ENCODE results near the gene PSMG4.

DNA sequence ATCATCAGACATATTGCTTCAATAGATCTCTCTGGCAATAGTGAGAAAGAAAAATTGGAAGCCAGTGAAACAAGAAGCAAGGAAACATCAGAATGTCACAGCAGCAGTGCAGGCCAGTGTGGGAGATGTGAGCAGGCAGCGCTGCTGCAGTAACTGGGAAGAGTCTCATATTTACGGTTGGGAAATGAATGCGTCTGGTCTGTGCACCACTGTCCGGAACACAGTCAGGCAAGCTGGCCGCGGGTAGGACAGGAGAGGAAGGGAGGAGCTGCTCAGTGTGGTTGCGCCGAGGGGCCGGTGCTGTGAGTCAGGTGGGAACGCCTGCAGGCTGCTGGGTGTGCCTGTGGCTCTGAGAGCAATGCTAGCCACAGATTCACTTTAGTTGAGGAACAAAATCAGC lies 6.4 kb upstream of the PSMG4 start:
- no peak for TF ChIP-seq POLR2A (IDR thresholded peaks at IDR 0.05)
- no peak for TF ChIP-seq EP300 (IDR thresholded peaks at IDR 0.05; ENCODE audit: low read depth)
- TF ChIP-seq, protein P1, sequence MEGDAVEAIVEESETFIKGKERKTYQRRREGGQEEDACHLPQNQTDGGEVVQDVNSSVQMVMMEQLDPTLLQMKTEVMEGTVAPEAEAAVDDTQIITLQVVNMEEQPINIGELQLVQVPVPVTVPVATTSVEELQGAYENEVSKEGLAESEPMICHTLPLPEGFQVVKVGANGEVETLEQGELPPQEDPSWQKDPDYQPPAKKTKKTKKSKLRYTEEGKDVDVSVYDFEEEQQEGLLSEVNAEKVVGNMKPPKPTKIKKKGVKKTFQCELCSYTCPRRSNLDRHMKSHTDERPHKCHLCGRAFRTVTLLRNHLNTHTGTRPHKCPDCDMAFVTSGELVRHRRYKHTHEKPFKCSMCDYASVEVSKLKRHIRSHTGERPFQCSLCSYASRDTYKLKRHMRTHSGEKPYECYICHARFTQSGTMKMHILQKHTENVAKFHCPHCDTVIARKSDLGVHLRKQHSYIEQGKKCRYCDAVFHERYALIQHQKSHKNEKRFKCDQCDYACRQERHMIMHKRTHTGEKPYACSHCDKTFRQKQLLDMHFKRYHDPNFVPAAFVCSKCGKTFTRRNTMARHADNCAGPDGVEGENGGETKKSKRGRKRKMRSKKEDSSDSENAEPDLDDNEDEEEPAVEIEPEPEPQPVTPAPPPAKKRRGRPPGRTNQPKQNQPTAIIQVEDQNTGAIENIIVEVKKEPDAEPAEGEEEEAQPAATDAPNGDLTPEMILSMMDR (IDR thresholded peaks at IDR 0.05): no peak

Data from transverse colon (tissue), 3 donors.